Left lung (tissue), 10 donors: ENCODE data around the gene USP24. TPM values are rescaled to one million over a fixed set of nuclear protein-coding genes. Genes with fewer than 3 reads are reported as not detected.
A peak's percentile ranks its signal among the peaks of the same experiment; 100 is the strongest.

Experiments used
- ATAC-seq: fragments of 200-7000 bp; cut with Tn5 transposase; one replicate; pipeline ENCODE4 v1.9.1; 2020; ENCODE audit warnings: moderate library complexity
- DNase-seq, 4 donors: peaks; one replicate each; pipeline ENCODE4 v3.0.0-alpha.2; 2013 to 2020
- H3K27ac ChIP-seq, 2 donors: fragments of 200-600 bp; sonication (generic) in 1 of 2; one replicate each; pipeline versions ENCODE4 v1.5.0 to v1.8.0; 2020 to 2021
- H3K27me3 ChIP-seq, 2 donors: fragments of 200-600 bp; sonication (generic) in 1 of 2; one replicate each; pipeline versions ENCODE4 v1.5.0 to v1.8.0; 2020 to 2021
- H3K36me3 ChIP-seq, 2 donors: fragments of 200-600 bp; sonication (generic) in 1 of 2; one replicate each; pipeline versions ENCODE4 v1.5.0 to v1.8.0; 2020 to 2021
- H3K4me1 ChIP-seq, 2 donors: fragments of 200-600 bp; one replicate each; pipeline ENCODE4 v1.8.0; 2021
- H3K4me3 ChIP-seq, 2 donors: fragments of 200-600 bp; sonication (generic) in 1 of 2; one replicate each; pipeline versions ENCODE4 v1.5.0 to v1.8.0; 2020 to 2021; ENCODE audit warnings: mild to moderate bottlenecking in 1 of 2
- H3K9me3 ChIP-seq, 2 donors: fragments of 200-600 bp; sonication (generic) in 1 of 2; one replicate each; pipeline versions ENCODE4 v1.5.0 to v1.8.0; 2020 to 2021
- CTCF ChIP-seq, 2 donors: fragments of 200-600 bp; sonication (generic) in 1 of 2; IDR thresholded peaks; one replicate each; pipeline versions ENCODE4 v1.5.0 to v1.8.0; 2021; ENCODE audit warnings: antibody characterized with exemption in 2 of 2
- intact Hi-C, 2 donors: fragments of 100-400 bp; cut with DNase I; formaldehyde crosslinking; loops; one replicate each; pipeline versions ENCODE4 v1.11.2 to v1.14.2; 2022
- polyA plus RNA-seq, 6 donors: library from polyadenylated mRNA; unstranded; fragments of 120-200 nt; gene quantifications; one replicate each; pipeline ENCODE4 v1.2.1, GENCODE V29; 2013; ENCODE audit not compliant: insufficient read length in 6 of 6
- total RNA-seq, 2 donors: library from RNA; stranded (reverse); fragmentation: NEBNext Ultra II Directional; extraction: Animal tissue kit (Norgen Biotek cat#: 25700); gene quantifications; one replicate each; pipeline ENCODE4 v1.2.1, GENCODE V29; 2021
- donor health status: DM: no; HTN: yes; CAD: no.
- donor health status: DM: no; HTN: no; CAD: no.

USP24 gene
- total and polyA plus RNA-seq, 8 donors: 26.1 to 63.7 (median 47.2) TPM

- Histone ChIP-seq H3K27ac (no peak overlapping the region), H3K4me3 (no peak overlapping the region), H3K36me3 (no peaks in the 10 kb centered on the region), H3K9me3 (no peaks in the 10 kb centered on the region), H3K4me1 (peaks cover 7 to 32% of the 10 kb centered on the region in 2 donors), H3K27me3 (no peaks in the 10 kb centered on the region)
- DNase-seq: no peak
- no peak for TF ChIP-seq CTCF (IDR thresholded peaks at IDR 0.05)
- intact Hi-C loops: no loop called here
- ATAC-seq: no peak
Measured at GRCh38 chr1:55198044-55198443, 17.1 kb downstream of the USP24 start.

- ATAC-seq: no peak
- intact Hi-C loops: no loop called here
Measured at GRCh38 chr1:55197099-55197498, 18.1 kb downstream of the USP24 start.

GRCh38 chr1:55196433-55197035 lies 18.6 kb downstream of the USP24 start:
- Histone ChIP-seq H3K4me3 (no peak overlapping the region), H3K9me3 (no peaks in the 10 kb centered on the region), H3K27ac (peak overlapping the region in 1 of 2 donors; percentile 20), H3K4me1 (peaks cover 7 to 32% of the 10 kb centered on the region in 2 donors), H3K27me3 (no peaks in the 10 kb centered on the region), H3K36me3 (no peaks in the 10 kb centered on the region)
- TF ChIP-seq CTCF (IDR thresholded peaks at IDR 0.05): no peak
- peak; percentile 40 for ATAC-seq
- no peak for DNase-seq
- intact Hi-C loops: no loop called here

More at GRCh38 chr1:55197099-55197498, 18.1 kb downstream of the USP24 start:
- TF ChIP-seq CTCF (IDR thresholded peaks at IDR 0.05): no peak
- DNase-seq: no peak
- Histone ChIP-seq H3K36me3 (no peaks in the 10 kb centered on the region), H3K4me1 (peaks cover 7 to 32% of the 10 kb centered on the region in 2 donors), H3K27ac (no peak overlapping the region), H3K9me3 (no peaks in the 10 kb centered on the region), H3K4me3 (no peak overlapping the region), H3K27me3 (no peaks in the 10 kb centered on the region)

GRCh38 chr1:55195521-55196233 lies 19.5 kb downstream of the USP24 start:
- intact Hi-C loops: no loop called here
- ATAC-seq: peak; percentile 76
- no peak for TF ChIP-seq CTCF (IDR thresholded peaks at IDR 0.05)

GRCh38 chr1:55194851-55195250 lies 20.3 kb downstream of the USP24 start:
- Histone ChIP-seq H3K9me3 (no peaks in the 10 kb centered on the region), H3K27ac (peak overlapping the region in 1 of 2 donors; percentile 65), H3K36me3 (no peaks in the 10 kb centered on the region), H3K27me3 (no peaks in the 10 kb centered on the region), H3K4me1 (peaks cover 7 to 37% of the 10 kb centered on the region in 2 donors), H3K4me3 (no peak overlapping the region)
- DNase-seq: no peak
- no peak for ATAC-seq
- no peak for TF ChIP-seq CTCF (IDR thresholded peaks at IDR 0.05)
- intact Hi-C loops: no loop called here

More at GRCh38 chr1:55195521-55196233, 19.5 kb downstream of the USP24 start:
- H3K27me3 ChIP-seq: no peaks in the 10 kb centered on the region
- H3K4me3 ChIP-seq: no peak overlapping the region
- no peaks in the 10 kb centered on the region for H3K36me3 ChIP-seq
- peak in 1 of 4 donors; percentile 49 for DNase-seq
- peak overlapping the region; percentile 21 to 65 for H3K27ac ChIP-seq
- H3K4me1 ChIP-seq: peaks cover 7 to 34% of the 10 kb centered on the region in 2 donors
- H3K9me3 ChIP-seq: no peaks in the 10 kb centered on the region
